Kidney (tissue), 14 donors: Measurements from ENCODE around the gene PLAAT2. TPM values are rescaled to one million over a fixed set of nuclear protein-coding genes. Genes with fewer than 3 reads are reported as not detected.

Experiments used
- DNase-seq, 5 donors: peaks; one replicate each; pipeline ENCODE4 v3.0.0-alpha.2; 2013 to 2020
- FAIRE-seq: peaks from 2 replicates; lab custom pipeline; 2012; peaks lifted over from hg19 to GRCh38; lab: Jason Lieb, UNC
- H3K27ac ChIP-seq, 2 donors: one replicate each; pipeline ENCODE4 v1.7.0; 2013; ENCODE audit warnings: low read depth in 2 of 2, low read length in 2 of 2, inconsistent platforms in 1 of 2
- H3K27me3 ChIP-seq: one replicate; pipeline ENCODE4 v1.7.1; 2013; ENCODE audit warnings: low read length, inconsistent platforms; ENCODE audit not compliant: control insufficient read depth, insufficient read depth
- H3K36me3 ChIP-seq, 3 donors: one replicate each; pipeline versions ENCODE4 v1.7.0 to v1.7.1; 2013; ENCODE audit warnings: low read length in 3 of 3, control low read depth in 1 of 3, inconsistent platforms in 1 of 3; ENCODE audit not compliant: insufficient read depth in 3 of 3, control insufficient read depth in 2 of 3
- H3K4me1 ChIP-seq, 3 donors: one replicate each; pipeline versions ENCODE4 v1.7.0 to v1.7.1; 2013; ENCODE audit warnings: low read length in 3 of 3, inconsistent platforms in 1 of 3, low read depth in 1 of 3; ENCODE audit not compliant: control insufficient read depth in 2 of 3, insufficient read depth in 2 of 3
- H3K4me3 ChIP-seq, 3 donors: one replicate each; pipeline versions ENCODE4 v1.7.0 to v1.8.1; 2013; ENCODE audit warnings: low read length in 3 of 3, control low read depth in 1 of 3, inconsistent platforms in 1 of 3
- H3K9ac ChIP-seq, 3 donors: one replicate each; pipeline versions ENCODE4 v1.7.0 to v1.7.1; 2013; ENCODE audit warnings: low read length in 3 of 3, control low read depth in 1 of 3, inconsistent platforms in 1 of 3
- H3K9me3 ChIP-seq, 3 donors: one replicate each; pipeline versions ENCODE4 v1.7.0 to v1.7.1; 2013; ENCODE audit warnings: low read length in 3 of 3, control low read depth in 1 of 3, inconsistent platforms in 1 of 3; ENCODE audit not compliant: control insufficient read depth in 2 of 3, insufficient read depth in 1 of 3
- intact Hi-C: fragments of 100-400 bp; cut with DNase I; formaldehyde crosslinking; loops from one replicate; pipeline ENCODE4 v1.11.1; 2022
- polyA plus RNA-seq: library from polyadenylated mRNA; stranded (reverse); fragments of 350-450 nt; fragmentation: Illumina TruSeq; extraction: RNeasy Lipid Tissue Mini Kit (QIAGEN cat#74804); gene quantifications from one replicate; pipeline ENCODE4 v1.2.3, GENCODE V29; 2014; ENCODE audit warnings: low read depth, low replicate concordance; ENCODE audit not compliant: insufficient read depth
- total RNA-seq: library from RNA; stranded (reverse); fragmentation: NEBNext Ultra II Directional; extraction: Animal tissue kit (Norgen Biotek cat#: 25700); gene quantifications from one replicate; pipeline ENCODE4 v1.2.1, GENCODE V29; 2021
- TF ChIP-seq, protein P1 (sequence below): IDR thresholded peaks from 3 replicates; pipeline ENCODE4 v1.5.1; 2012; ENCODE audit warnings: mild to moderate bottlenecking, moderate library complexity, borderline replicate concordance; ENCODE audit not compliant: insufficient read depth; ENCODE audit errors: extremely low read depth
- donor health status: control.
- donor health status: control.
- donor health status: control.
- donor health status: control.
- donor health status: control.
- donor health status: DM: yes; HTN: yes; CAD: no.
- donor health status: Normal renal cell carcinoma (clear cell type).

The PLAAT2 gene
- total and polyA plus RNA-seq, 2 donors from 2014 or later, result 1.3 to 49.5 TPM

DNA sequence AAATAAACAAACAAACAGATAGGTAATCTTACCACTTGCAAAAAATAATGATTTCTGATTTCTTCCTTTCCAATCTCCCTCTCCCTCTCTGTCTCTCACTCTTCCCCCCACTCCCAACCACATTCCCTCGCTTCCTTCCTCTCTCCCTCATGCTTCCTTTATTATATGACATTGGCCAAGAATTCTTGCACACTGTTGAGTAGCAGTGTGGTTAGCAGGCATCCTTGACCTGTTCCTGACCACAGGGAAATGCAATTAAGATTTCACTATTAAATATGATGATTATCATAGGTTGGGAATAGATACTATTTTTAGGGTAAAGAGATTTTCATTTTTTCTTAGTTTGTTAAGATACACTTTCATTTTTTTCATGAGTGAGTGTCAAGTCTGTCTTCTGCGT lies 41.3 kb downstream of the PLAAT2 start:
- no peaks in the 10 kb centered on the region for H3K36me3 ChIP-seq
- no peak overlapping the region for H3K4me3 ChIP-seq
- no peak for DNase-seq
- FAIRE-seq, result no peak
- no peak overlapping the region for H3K27ac ChIP-seq
- no peaks in the 10 kb centered on the region for H3K4me1 ChIP-seq
- intact Hi-C loops, result no loop called here
- TF ChIP-seq, protein P1, sequence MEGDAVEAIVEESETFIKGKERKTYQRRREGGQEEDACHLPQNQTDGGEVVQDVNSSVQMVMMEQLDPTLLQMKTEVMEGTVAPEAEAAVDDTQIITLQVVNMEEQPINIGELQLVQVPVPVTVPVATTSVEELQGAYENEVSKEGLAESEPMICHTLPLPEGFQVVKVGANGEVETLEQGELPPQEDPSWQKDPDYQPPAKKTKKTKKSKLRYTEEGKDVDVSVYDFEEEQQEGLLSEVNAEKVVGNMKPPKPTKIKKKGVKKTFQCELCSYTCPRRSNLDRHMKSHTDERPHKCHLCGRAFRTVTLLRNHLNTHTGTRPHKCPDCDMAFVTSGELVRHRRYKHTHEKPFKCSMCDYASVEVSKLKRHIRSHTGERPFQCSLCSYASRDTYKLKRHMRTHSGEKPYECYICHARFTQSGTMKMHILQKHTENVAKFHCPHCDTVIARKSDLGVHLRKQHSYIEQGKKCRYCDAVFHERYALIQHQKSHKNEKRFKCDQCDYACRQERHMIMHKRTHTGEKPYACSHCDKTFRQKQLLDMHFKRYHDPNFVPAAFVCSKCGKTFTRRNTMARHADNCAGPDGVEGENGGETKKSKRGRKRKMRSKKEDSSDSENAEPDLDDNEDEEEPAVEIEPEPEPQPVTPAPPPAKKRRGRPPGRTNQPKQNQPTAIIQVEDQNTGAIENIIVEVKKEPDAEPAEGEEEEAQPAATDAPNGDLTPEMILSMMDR, result no peak
- peaks cover 0 to 4% (median 0%) of the 10 kb centered on the region in 3 donors for H3K9me3 ChIP-seq
- no peaks in the 10 kb centered on the region for H3K27me3 ChIP-seq
- H3K9ac ChIP-seq, result no peak overlapping the region

DNA sequence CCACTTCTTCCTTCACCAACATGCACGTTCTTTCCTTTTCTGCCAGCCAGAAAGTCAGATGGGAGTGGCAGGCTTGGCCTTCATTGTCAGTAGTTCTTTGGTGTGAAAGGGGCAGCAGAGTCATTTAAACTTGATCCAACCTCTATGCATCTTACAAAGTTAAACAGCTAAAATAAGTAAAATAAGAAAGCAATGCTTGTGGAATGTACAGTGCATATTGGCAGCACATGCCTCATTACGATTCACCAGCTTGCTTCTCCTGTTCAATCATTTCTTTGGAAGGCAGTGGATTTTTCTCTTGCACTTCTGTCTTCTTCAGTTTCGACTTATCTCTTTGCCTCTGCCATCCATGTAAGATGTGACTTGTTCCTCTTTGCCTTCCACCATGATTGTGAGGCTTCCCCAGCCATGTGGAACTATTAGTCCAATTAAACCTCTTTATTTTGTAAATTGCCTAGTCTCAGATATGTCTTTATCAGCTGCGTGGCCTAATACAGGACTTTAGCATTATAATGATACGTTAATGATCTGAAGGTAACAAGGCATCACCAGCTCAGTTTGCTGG lies 42.5 kb downstream of the PLAAT2 start:
- Histone ChIP-seq H3K27ac (no peak overlapping the region), H3K36me3 (no peaks in the 10 kb centered on the region), H3K4me3 (no peak overlapping the region), H3K9me3 (peaks cover 0 to 4% (median 0%) of the 10 kb centered on the region in 3 donors), H3K9ac (no peak overlapping the region), H3K27me3 (no peaks in the 10 kb centered on the region), H3K4me1 (no peaks in the 10 kb centered on the region)
- TF ChIP-seq, protein P1, result no peak
- no peak for FAIRE-seq
- intact Hi-C loops, result no loop called here
- DNase-seq, result no peak

DNA sequence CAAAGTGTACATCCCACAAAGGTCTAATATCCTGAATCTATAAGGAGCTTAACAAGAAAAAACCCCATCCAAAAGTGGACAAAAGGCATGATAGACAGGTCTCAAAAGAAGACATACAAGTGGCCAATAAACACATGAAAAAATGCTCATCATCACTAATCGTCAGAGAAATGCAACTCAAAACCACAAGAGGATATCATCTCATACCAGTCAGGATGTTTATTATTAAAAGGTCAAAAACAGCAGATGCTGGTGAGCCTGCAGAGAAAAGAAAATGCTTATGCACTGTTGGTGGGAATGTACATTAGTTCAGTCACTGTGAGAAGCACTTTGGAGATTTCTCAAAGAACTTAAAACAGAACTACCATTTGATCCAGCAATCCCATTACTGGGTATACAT lies 44.6 kb downstream of the PLAAT2 start:
- TF ChIP-seq, protein P1, result no peak
- DNase-seq (no peak), FAIRE-seq (no peak)
- Histone ChIP-seq H3K27ac (no peak overlapping the region), H3K4me3 (no peak overlapping the region), H3K27me3 (no peaks in the 10 kb centered on the region), H3K9me3 (no peaks in the 10 kb centered on the region), H3K36me3 (no peaks in the 10 kb centered on the region), H3K4me1 (no peaks in the 10 kb centered on the region), H3K9ac (no peak overlapping the region)
- intact Hi-C loops, result no loop called here

DNA sequence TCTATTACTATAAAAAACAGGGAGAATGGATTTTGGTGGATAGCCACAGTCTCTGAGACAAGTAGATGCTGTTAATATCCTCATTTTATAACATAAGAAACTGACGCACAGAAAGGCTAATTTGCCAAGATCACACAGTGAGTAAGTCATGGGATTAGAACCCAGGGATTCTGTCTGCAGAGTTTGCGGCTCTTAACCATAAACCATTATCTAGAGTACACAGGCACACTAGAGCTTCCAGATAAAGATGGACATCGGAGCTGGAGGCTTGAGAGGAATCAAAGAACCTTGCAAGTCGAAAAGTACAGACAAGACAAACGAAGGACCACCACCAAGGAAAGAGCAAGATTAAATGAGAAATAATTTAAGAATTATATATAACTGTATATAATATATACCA lies 46.0 kb downstream of the PLAAT2 start:
- intact Hi-C loops, result no loop called here
- H3K4me3 ChIP-seq, result no peak overlapping the region
- H3K4me1 ChIP-seq, result no peaks in the 10 kb centered on the region
- TF ChIP-seq, protein P1, result no peak
- no peak overlapping the region for H3K27ac ChIP-seq
- H3K27me3 ChIP-seq, result no peaks in the 10 kb centered on the region
- FAIRE-seq (no peak), DNase-seq (no peak)
- H3K9ac ChIP-seq, result no peak overlapping the region
- no peaks in the 10 kb centered on the region for H3K9me3 ChIP-seq
- no peaks in the 10 kb centered on the region for H3K36me3 ChIP-seq
